ENCODE results near the gene LBR. TPM values are rescaled to one million over a fixed set of nuclear protein-coding genes. Genes with fewer than 3 reads are reported as not detected.

LBR gene
- total RNA-seq, 4 donors from 2014 or later: 24.7 to 75.0 (median 46.5) TPM

DNA sequence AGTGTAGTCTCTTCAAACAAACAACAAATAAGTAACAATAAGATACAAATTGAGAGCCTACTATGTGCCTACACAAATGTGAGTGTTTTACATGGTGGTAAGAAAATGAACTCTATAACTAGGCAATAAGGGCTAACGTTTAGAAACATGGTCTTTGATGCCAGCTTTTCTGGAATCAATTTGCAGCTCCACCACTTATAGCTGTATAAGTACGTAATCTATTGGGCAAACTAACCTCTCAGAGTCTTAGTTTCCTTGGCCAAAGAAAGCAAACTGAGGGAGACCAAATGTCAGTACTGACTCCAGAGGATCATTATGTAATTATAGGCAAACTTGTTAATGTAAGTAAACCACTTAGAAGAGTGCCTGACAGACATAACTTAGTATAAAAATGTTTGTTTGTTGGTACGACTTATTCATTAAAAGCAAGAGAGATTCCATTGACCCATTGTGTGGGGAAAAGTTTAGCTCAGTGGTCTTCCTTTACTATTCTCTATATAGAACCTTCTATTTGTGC, 59.7 kb downstream of the LBR start:
- ATAC-seq (ENCODE audit: low FRiP score): no peak

DNA sequence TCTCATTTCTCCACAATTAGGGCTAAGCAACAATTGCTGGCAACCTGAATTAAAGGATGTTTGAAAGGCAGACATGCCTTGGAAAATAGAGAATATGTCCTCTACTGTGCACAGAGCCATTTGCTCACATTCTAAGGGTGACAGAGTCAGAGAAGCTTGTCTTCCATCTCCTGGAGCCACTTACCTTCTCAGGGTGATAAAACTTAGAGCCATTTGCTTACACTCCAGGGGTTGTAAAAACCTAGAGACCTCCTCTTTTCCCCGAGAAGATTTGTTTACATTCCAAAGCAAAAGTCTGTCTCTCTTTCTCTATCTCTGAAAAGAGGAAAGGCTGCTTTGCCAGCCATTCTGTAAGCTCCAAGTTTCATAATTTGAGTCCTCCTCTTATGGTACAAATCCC, 61.3 kb downstream of the LBR start:
- no peak for DNase-seq (ENCODE audit: low spot score)
- no peak for ATAC-seq (ENCODE audit: low FRiP score)
- TF ChIP-seq, protein P1, sequence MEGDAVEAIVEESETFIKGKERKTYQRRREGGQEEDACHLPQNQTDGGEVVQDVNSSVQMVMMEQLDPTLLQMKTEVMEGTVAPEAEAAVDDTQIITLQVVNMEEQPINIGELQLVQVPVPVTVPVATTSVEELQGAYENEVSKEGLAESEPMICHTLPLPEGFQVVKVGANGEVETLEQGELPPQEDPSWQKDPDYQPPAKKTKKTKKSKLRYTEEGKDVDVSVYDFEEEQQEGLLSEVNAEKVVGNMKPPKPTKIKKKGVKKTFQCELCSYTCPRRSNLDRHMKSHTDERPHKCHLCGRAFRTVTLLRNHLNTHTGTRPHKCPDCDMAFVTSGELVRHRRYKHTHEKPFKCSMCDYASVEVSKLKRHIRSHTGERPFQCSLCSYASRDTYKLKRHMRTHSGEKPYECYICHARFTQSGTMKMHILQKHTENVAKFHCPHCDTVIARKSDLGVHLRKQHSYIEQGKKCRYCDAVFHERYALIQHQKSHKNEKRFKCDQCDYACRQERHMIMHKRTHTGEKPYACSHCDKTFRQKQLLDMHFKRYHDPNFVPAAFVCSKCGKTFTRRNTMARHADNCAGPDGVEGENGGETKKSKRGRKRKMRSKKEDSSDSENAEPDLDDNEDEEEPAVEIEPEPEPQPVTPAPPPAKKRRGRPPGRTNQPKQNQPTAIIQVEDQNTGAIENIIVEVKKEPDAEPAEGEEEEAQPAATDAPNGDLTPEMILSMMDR (IDR thresholded peaks at IDR 0.05): no peak

More for the DNA sequence above, 59.7 kb downstream of the LBR start:
- TF ChIP-seq, protein P1 (IDR thresholded peaks at IDR 0.05): no peak
- no peak for DNase-seq (ENCODE audit: low spot score)

DNA sequence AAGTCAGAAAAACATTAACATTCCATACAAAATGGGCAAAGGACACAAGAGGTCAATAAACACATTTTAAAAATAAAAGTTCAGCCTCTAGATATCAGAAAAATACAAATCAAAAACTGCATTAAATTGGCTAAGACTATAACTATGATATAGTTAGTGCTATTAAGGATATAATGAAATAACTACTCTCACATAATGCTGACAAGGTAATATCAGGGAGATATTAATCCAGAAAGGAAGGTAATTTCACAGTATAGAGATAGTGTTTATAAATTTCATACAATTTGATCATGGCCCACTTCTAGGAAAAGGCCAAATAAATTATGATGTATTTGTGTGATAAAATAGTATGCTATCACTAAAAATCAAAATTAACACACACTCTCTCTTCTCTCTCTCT, 61.8 kb downstream of the LBR start:
- TF ChIP-seq, protein P1 (IDR thresholded peaks at IDR 0.05): no peak
- DNase-seq (ENCODE audit: low spot score) (no peak), ATAC-seq (ENCODE audit: low FRiP score) (no peak)

DNA sequence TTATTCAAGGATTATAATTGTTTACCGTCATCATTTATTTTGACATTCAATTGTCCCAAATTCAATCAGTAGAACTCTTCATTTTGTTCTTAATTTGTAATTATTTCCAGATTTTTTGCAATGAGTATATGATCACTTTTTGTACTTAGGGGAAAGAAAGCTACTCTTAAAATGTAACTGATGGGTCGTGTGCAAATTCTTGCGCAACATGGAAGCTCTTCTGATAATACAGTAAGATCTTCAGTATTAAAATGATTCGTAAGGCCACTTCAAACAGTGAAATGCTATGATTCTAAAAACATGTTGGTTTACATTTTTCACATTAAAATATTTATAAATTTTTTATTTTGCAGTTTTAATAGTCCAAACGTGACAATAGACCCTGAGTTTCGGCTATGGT, 63.4 kb downstream of the LBR start:
- ATAC-seq (ENCODE audit: low FRiP score): no peak
- no peak for DNase-seq (ENCODE audit: low spot score)
- TF ChIP-seq, protein P1 (IDR thresholded peaks at IDR 0.05): no peak

DNA sequence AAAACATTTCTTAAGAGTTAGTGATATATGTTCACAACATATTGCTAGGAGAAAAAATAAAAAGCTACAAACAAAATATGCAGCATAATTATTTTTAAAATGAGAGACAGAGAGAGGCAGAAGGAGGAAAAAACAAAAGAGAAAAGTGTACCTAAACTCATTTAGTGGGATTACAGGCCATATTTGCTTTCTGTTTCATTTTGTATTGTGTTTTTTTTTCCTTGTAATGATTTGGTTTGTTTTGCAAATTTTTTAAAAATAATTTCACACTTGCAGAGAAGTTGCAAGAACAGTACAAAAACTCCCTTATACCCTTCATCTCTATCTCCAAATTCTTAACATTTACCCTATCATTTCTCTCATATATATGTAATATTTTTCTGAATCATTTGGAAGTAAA, 65.0 kb downstream of the LBR start:
- no peak for ATAC-seq (ENCODE audit: low FRiP score)
- TF ChIP-seq, protein P1 (IDR thresholded peaks at IDR 0.05): no peak
- DNase-seq (ENCODE audit: low spot score): no peak

DNA sequence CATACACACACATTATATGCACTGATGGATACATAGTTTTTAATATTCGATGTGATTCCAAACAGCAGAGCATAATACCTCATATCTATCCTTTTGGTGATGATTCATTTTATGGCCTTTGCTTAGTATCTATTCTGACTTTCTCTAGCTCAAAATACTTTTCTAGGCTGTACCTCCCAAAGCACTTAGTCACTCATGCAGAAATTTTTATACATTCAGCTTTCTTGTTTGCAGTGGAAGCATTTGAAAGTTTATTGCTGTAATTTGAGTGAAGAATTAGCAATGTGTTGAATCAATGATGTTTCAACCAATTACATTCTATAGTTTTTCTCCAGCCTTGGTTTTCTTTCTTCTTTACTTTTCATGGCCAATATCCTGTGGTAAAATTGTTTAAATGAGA, 66.7 kb downstream of the LBR start:
- no peak for ATAC-seq (ENCODE audit: low FRiP score)
- TF ChIP-seq, protein P1 (IDR thresholded peaks at IDR 0.05): no peak
- no peak for DNase-seq (ENCODE audit: low spot score)

DNA sequence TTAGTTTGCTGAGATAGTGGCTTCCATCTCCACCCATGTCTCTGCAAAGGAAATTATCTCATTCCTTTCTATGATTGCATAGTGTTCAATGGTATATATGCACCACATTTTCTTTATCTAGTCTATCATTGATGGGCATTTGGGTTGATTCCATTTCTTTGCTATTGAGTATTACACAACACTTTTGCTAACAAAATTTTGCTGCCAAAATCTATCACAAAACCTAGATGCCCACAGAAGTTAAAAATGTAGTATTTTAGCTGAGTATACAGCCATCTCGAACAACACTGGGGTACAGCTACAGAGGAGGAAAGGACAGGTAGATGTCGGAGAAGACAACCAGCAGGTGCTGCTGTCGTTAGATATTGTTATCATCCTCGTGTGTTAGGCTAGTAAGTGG, 67.7 kb downstream of the LBR start:
- ATAC-seq (ENCODE audit: low FRiP score) (no peak), DNase-seq (ENCODE audit: low spot score) (no peak)
- TF ChIP-seq, protein P1 (IDR thresholded peaks at IDR 0.05): no peak

All from omental fat pad (tissue), 4 donors.